Ovary (tissue), 9 donors: Measurements from ENCODE around the gene TBC1D24. TPM values are rescaled to one million over a fixed set of nuclear protein-coding genes. Genes with fewer than 3 reads are reported as not detected.
"Not testable (repeated sequence)": the region's sequence is repeated elsewhere in the genome, so short reads cannot be mapped to it uniquely, and the experiment has no call there.

Source experiments
- DNase-seq, 5 donors: peaks; one replicate each; pipeline ENCODE4 v3.0.0-alpha.2; 2019 to 2020
- H3K27ac ChIP-seq, 2 donors: fragments of 200-600 bp; one replicate each; pipeline versions ENCODE4 v1.5.1 to v1.8.0; 2019 to 2022
- H3K27me3 ChIP-seq: fragments of 200-600 bp; one replicate; pipeline ENCODE4 v1.8.0; 2022
- H3K36me3 ChIP-seq: fragments of 200-600 bp; sonication (generic); one replicate; pipeline ENCODE4 v1.5.1; 2019
- H3K4me1 ChIP-seq: one replicate; pipeline ENCODE4 v1.8.1; 2013; ENCODE audit warnings: mild to moderate bottlenecking, moderate library complexity; ENCODE audit not compliant: insufficient read depth
- H3K4me3 ChIP-seq: fragments of 200-600 bp; sonication (generic); one replicate; pipeline ENCODE4 v1.5.1; 2017
- H3K9me3 ChIP-seq, 2 donors: fragments of 200-600 bp in 1 of 2; sonication (generic) in 1 of 2; one replicate each; pipeline versions ENCODE4 v1.5.1 to v1.8.1; 2013 to 2019; ENCODE audit warnings: mild to moderate bottlenecking in 1 of 2, moderate library complexity in 1 of 2
- CTCF ChIP-seq, 3 donors: fragments of 450-650 bp in 2 of 3; fragments of 200-600 bp in 1 of 3; IDR thresholded peaks; one replicate each; pipeline versions ENCODE4 v1.5.1 to v1.8.0; 2016 to 2022; ENCODE audit warnings: antibody characterized with exemption in 3 of 3, mild to moderate bottlenecking in 1 of 3
- EP300 ChIP-seq: sonication (generic); formaldehyde crosslinking; IDR thresholded peaks from one replicate; pipeline ENCODE4 v1.6.1; 2017; ENCODE audit warnings: antibody characterized with exemption
- POLR2A ChIP-seq: fragments of 450-650 bp; IDR thresholded peaks from one replicate; pipeline ENCODE4 v1.6.1; 2017; ENCODE audit warnings: antibody characterized with exemption, mild to moderate bottlenecking, moderate library complexity
- WGBS, 3 donors: extraction: QIAGEN DNeasy Blood & Tissue Kit in 1 of 3; methylation state at CpG; one replicate each; pipeline versions ENCODE4 v1.1.5 to v1.1.7; 2013 to 2017; 5-methylcytosine and 5-hydroxymethylcytosine counted together
- intact Hi-C, 4 donors: fragments of 100-400 bp; cut with DNase I; formaldehyde crosslinking; loops; one replicate each; pipeline versions ENCODE4 v1.11.0 to v1.15.1; 2022 to 2023
- polyA plus RNA-seq, 2 donors: library from polyadenylated mRNA; stranded (reverse); fragments of 200-250 nt in 1 of 2; fragments of 350-450 nt in 1 of 2; fragmentation: Illumina TruSeq in 1 of 2; extraction: RNeasy Lipid Tissue Mini Kit (QIAGEN cat#74804) in 1 of 2; gene quantifications; one replicate each; pipeline ENCODE4 v1.2.3, GENCODE V29; 2013 to 2014
- total RNA-seq, 7 donors: library from RNA; depleted of rRNA in 2 of 7; stranded (reverse); fragments of >200 nt in 2 of 7; fragmentation: NEBNext Ultra II Directional in 3 of 7; extraction: Animal tissue kit (Norgen Biotek cat#: 25700) in 3 of 7; gene quantifications; one replicate each; pipeline versions ENCODE4 v1.1.0 to v1.2.4, GENCODE V29; 2016 to 2023
- donor health status: DM: no; HTN: no; CAD: no; lungs with moderate emphysema.
- donor health status: DM: no; HTN: no; CAD: no.
- donor health status: Bipolar disorder and iron deficiency.
- donor health status: DM: yes; HTN: yes; CAD: no.
- donor health status: DM: no; HTN: no; CAD: no.
- donor health status: DM: yes; HTN: yes; CAD: no.

TBC1D24 gene
- total and polyA plus RNA-seq, 9 donors = 1.9 to 8.1 (median 6.0) TPM

GRCh38 chr16:2530629-2531318, 55.8 kb downstream of the TBC1D24 start:
- peak in 3 of 5 donors; percentile 31 to 55 (median 49) for DNase-seq
- no peaks in the 10 kb centered on the region for H3K27me3 ChIP-seq
- WGBS, 3 donors = 81 to 85% (median 83%) methylated on average over 14 of the region's 14 CpGs
- no peak overlapping the region for H3K4me3 ChIP-seq
- no peaks in the 10 kb centered on the region for H3K9me3 ChIP-seq
- no peak for TF ChIP-seq CTCF (IDR thresholded peaks at IDR 0.05)
- TF ChIP-seq POLR2A = no peak
- TF ChIP-seq EP300 = no peak
- peaks cover 2% of the 10 kb centered on the region for H3K4me1 ChIP-seq
- H3K36me3 ChIP-seq = no peaks in the 10 kb centered on the region
- intact Hi-C loops = no loop called here
- peak overlapping the region; percentile 76 to 88 for H3K27ac ChIP-seq

- H3K27ac ChIP-seq = peak within 1 kb of the TSS; percentile 88 to 90
- no peaks in the 10 kb centered on the region for H3K9me3 ChIP-seq
- intact Hi-C loops = no loop called here
- WGBS, 3 donors = 10 to 13% (median 12%) methylated on average over 11 of the region's 11 CpGs
- H3K27me3 ChIP-seq = no peaks in the 10 kb centered on the region
- peaks cover 2% of the 10 kb centered on the region for H3K4me1 ChIP-seq
- no peak for DNase-seq
- TF ChIP-seq CTCF (IDR thresholded peaks at IDR 0.05) = no peak
- TF ChIP-seq EP300 = no peak
- TF ChIP-seq POLR2A = no peak
- no peaks in the 10 kb centered on the region for H3K36me3 ChIP-seq
- H3K4me3 ChIP-seq = peak within 1 kb of the TSS; percentile 54
Measured at GRCh38 chr16:2531371-2531695, 56.4 kb downstream of the TBC1D24 start, which contains the start of gene CEMP1. Gene CEMP1, minus strand, starts transcription at chr16:2531408. Its CDS starts 335 bp downstream, at chr16:2531073.

GRCh38 chr16:2531696-2532493, 57.0 kb downstream of the TBC1D24 start:
- Histone ChIP-seq H3K36me3 (no peaks in the 10 kb centered on the region), H3K27ac (peak overlapping the region; percentile 88 to 90), H3K4me1 (peaks cover 3% of the 10 kb centered on the region), H3K9me3 (no peaks in the 10 kb centered on the region), H3K4me3 (peak overlapping the region; percentile 54), H3K27me3 (no peaks in the 10 kb centered on the region)
- WGBS, 3 donors = 0 to 1% (median 0%) methylated on average over 71 to 84 of the region's 84 CpGs
- peak; percentile 98 to 99 (median 98) for DNase-seq
- TF ChIP-seq EP300 = peak; percentile 37
- no peak for TF ChIP-seq CTCF (IDR thresholded peaks at IDR 0.05)
- peak; percentile 66 for TF ChIP-seq POLR2A
- intact Hi-C loops = no loop called here

- H3K36me3 ChIP-seq = no peaks in the 10 kb centered on the region
- peak overlapping the region; percentile 54 for H3K4me3 ChIP-seq
- peak overlapping the region; percentile 88 to 90 for H3K27ac ChIP-seq
- no peaks in the 10 kb centered on the region for H3K9me3 ChIP-seq
- intact Hi-C loops = no loop called here
- H3K4me1 ChIP-seq = peaks cover 5% of the 10 kb centered on the region
- 1 to 2% (median 2%) methylated on average over 37 of the region's 37 CpGs for WGBS, 3 donors
- TF ChIP-seq CTCF (IDR thresholded peaks at IDR 0.05) (no peak), EP300 (no peak), POLR2A (no peak)
- H3K27me3 ChIP-seq = no peaks in the 10 kb centered on the region
- DNase-seq = peak; percentile 73 to 85 (median 83)
Measured at GRCh38 chr16:2532494-2533141, 57.7 kb downstream of the TBC1D24 start.

GRCh38 chr16:2533142-2533755, 58.3 kb downstream of the TBC1D24 start:
- H3K9me3 ChIP-seq = not testable (repeated sequence)
- 28 to 46% (median 41%) methylated on average over 16 of the region's 16 CpGs for WGBS, 3 donors

More at GRCh38 chr16:2533142-2533755, 58.3 kb downstream of the TBC1D24 start:
- H3K4me1 ChIP-seq, intact Hi-C loops, H3K36me3 ChIP-seq, H3K27me3 ChIP-seq: not testable (repeated sequence)
- Histone ChIP-seq H3K27ac (peak overlapping the region; percentile 88 to 90), H3K4me3 (peak overlapping the region; percentile 54)
- peak in 3 of 5 donors; percentile 38 to 42 (median 41) for DNase-seq
